ENCODE data around the gene CYB5R4. TPM values are rescaled to one million over a fixed set of nuclear protein-coding genes. Genes with fewer than 3 reads are reported as not detected.

CYB5R4 gene
- total and polyA plus RNA-seq, 2 of the 13 experiments (the other 11 are each of a cell fraction or from before 2014, with no cell fraction given) = 5.3 to 26.1 TPM

- TF ChIP-seq ZBTB40 (IDR thresholded peaks at IDR 0.05) (no peak), ZBTB40 (CRISPR knock-in tag; IDR thresholded peaks at IDR 0.05) (no peak), HOXA9 (CRISPR knock-in tag; IDR thresholded peaks at IDR 0.05; ENCODE audit: borderline replicate concordance) (no peak), PHF8 (CRISPR knock-in tag; IDR thresholded peaks at IDR 0.05) (no peak), ZNF326 (CRISPR knock-in tag; IDR thresholded peaks at IDR 0.05; ENCODE audit: borderline replicate concordance) (no peak)
Measured at GRCh38 chr6:83960664-83961063, 101.2 kb downstream of the CYB5R4 start (continued).

- no TSS peak for BruUV-seq (replicated peaks)
- TF ChIP-seq GTF2F1 (IDR thresholded peaks at IDR 0.05; ENCODE audit: low read length) = no peak
- no peak for TF ChIP-seq HMGA1 (CRISPR knock-in tag; conservative IDR thresholded peaks at IDR 0.05)
- no peak for TF ChIP-seq CBFB (CRISPR knock-in tag; IDR thresholded peaks at IDR 0.05)
- TF ChIP-seq AGO2 (optimal IDR thresholded peaks at IDR 0.05; ENCODE audit: low read depth, low read length) = no peak
- no peak for TF ChIP-seq DNMT3B (CRISPR knock-in tag; conservative IDR thresholded peaks at IDR 0.05)
- TF ChIP-seq SAFB2 (CRISPR knock-in tag; IDR thresholded peaks at IDR 0.05; ENCODE audit: borderline replicate concordance, low read depth) = no peak
- no peak for TF ChIP-seq SRF (IDR thresholded peaks at IDR 0.05; ENCODE audit: low read depth, low read length)
- no peak for TF ChIP-seq ZNF17 (CRISPR knock-in tag; IDR thresholded peaks at IDR 0.05)
- H3K9ac ChIP-seq (ENCODE audit: insufficient read depth, low read depth, low read length) = no peak overlapping the region
- H3K9me3 ChIP-seq (ENCODE audit: low read length) = peaks cover 17% of the 10 kb centered on the region
- intact Hi-C loops (cut with micrococcal nuclease; ENCODE audit: unreplicated experiment) (no loop called here), in situ Hi-C loops (cut with HindIII; ENCODE audit: extremely low pct_ligation_motif_present, low pct_unique_long_range_greater_than_20kb) (no loop called here)
- H3K4me2 ChIP-seq (ENCODE audit: low read depth, low read length) = no peak overlapping the region
- DNase-seq (ENCODE audit: low spot score) = no peak
- H3K4me3 ChIP-seq (replicated peaks in 1 of 3; ENCODE audit: insufficient read depth in 1 of 3, low read depth in 2 of 3, low read length in 3 of 3) = no peak overlapping the region
- H2AFZ ChIP-seq (ENCODE audit: low read length) = no peak overlapping the region
- no peaks in the 10 kb centered on the region for H3K27me3 ChIP-seq (ENCODE audit: control insufficient read depth in 1 of 2, insufficient read depth in 2 of 2, low read length in 2 of 2)
- no peak for ATAC-seq
- H3K27ac ChIP-seq (ENCODE audit: extremely low read length, insufficient read depth, low read length) = no peak overlapping the region
- FAIRE-seq = no peak
- POLR2A ChIA-PET = no interaction called here
- no peaks in the 10 kb centered on the region for H3K79me2 ChIP-seq (ENCODE audit: insufficient read depth, low read length)
- no peaks in the 10 kb centered on the region for H3K36me3 ChIP-seq (replicated peaks in 1 of 2; ENCODE audit: control insufficient read depth in 1 of 2, insufficient read depth in 2 of 2, low read length in 2 of 2)
- no peaks in the 10 kb centered on the region for H4K20me1 ChIP-seq (ENCODE audit: insufficient read depth, low read length)
- H3K4me1 ChIP-seq (ENCODE audit: insufficient read depth, low read length) = no peaks in the 10 kb centered on the region
- CTCF ChIA-PET (ENCODE audit: low intra/inter-chr PET ratio, low total read pairs) = no interaction called here
Measured at GRCh38 chr6:83962582-83962981, 103.1 kb downstream of the CYB5R4 start.

Measured in HepG2 (cell line).